Suprapubic skin (tissue), 4 donors: ENCODE data around the gene SYT10.

ENCODE experiments used
- POLR2A ChIP-seq, 2 donors: fragments of 450-650 bp; IDR thresholded peaks; one replicate each; pipeline ENCODE4 v1.6.1; 2017; ENCODE audit warnings: antibody characterized with exemption in 2 of 2, mild to moderate bottlenecking in 2 of 2, moderate library complexity in 2 of 2
- POLR2AphosphoS5 ChIP-seq, 3 donors: sonication (generic); formaldehyde crosslinking; IDR thresholded peaks; one replicate each; pipeline ENCODE4 v1.6.1; 2017; ENCODE audit warnings: antibody characterized with exemption in 3 of 3

DNA sequence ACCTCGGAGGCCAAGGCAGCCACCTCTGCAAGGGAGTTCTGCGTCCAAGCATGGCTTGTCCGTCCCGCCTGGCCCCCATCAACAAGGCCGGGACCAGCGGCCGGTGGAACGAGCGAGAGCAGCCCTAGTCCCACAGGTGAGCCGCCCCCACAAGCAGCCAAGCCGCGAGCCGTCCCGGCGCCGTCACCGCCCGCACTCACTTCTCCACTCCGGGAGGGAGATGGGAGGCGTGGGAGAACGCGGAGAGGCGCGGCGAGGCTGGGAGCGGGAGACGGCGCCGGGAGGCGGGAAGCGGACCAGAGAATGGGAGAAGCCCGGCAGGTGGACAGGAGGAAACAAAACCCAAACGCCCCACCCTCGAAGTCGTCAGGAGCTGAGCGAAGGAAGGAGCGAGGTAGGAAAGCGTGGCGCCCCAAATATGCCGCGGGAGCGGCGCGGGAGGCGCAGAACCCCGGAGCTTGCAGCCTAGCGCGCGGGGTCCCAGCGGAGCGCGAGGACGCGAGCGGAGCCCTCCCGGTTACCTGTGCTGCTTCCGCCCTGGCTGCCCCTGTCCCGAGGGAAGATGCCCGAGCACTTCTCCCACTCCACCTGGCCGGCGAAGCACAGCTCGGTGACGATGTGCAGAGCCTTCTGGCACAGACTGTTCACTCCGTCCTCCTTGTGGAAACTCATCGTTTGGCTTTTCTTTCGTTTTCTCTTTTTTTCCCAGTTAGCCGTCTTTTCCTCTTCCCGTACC is 600 bp downstream of the SYT10 start:
- TF ChIP-seq POLR2AphosphoS5 (IDR thresholded peaks at IDR 0.05) (no peak), POLR2A (IDR thresholded peaks at IDR 0.05) (no peak)
